Activated T-cell treated with anti-CD3 and anti-CD28 coated beads, Interleukin-2, amount 50 U/mL, for 48 hours (primary cell): ENCODE results near the gene PPP1R3E.
"Not testable (repeated sequence)": the region's sequence is repeated elsewhere in the genome, so short reads cannot be mapped to it uniquely, and the experiment has no call there.

Source experiments
- DNase-seq, 2 experiments: peaks; one replicate each; pipeline ENCODE4 v3.0.0-alpha.2; 2020

Gene PPP1R3E

GRCh38 chr14:23297096-23297495 lies 5.6 kb downstream of the PPP1R3E start:
- no peak for DNase-seq

- no peak for DNase-seq
Observed at GRCh38 chr14:23296012-23296777, 6.5 kb downstream of the PPP1R3E start.

GRCh38 chr14:23294734-23295561 lies 7.7 kb downstream of the PPP1R3E start:
- peak; percentile 60 to 63 for DNase-seq

GRCh38 chr14:23286902-23287479 lies 15.7 kb downstream of the PPP1R3E start:
- no peak for DNase-seq

- peak; percentile 98 to 99 for DNase-seq
Observed at GRCh38 chr14:23286020-23286901, 16.4 kb downstream of the PPP1R3E start, which contains the start of gene HOMEZ. Gene HOMEZ, minus strand, starts transcription at chr14:23286132. Its CDS starts 180 bp downstream, at chr14:23285952.

- DNase-seq = no peak
Observed at GRCh38 chr14:23285530-23286019, 17.1 kb downstream of the PPP1R3E start.

GRCh38 chr14:23284654-23285529 lies 17.8 kb downstream of the PPP1R3E start:
- DNase-seq = peak in 1 of 2 experiments; percentile 38

- DNase-seq = no peak
Observed at GRCh38 chr14:23281247-23281646, 21.4 kb downstream of the PPP1R3E start.

- DNase-seq = not testable (repeated sequence)
Observed at GRCh38 chr14:23277928-23278327, 24.7 kb downstream of the PPP1R3E start.

- DNase-seq = no peak
Observed at GRCh38 chr14:23277189-23277588, 25.5 kb downstream of the PPP1R3E start.

- DNase-seq = no peak
Observed at GRCh38 chr14:23275412-23275811, 27.2 kb downstream of the PPP1R3E start.

- DNase-seq = no peak
Observed at GRCh38 chr14:23269193-23269592, 33.5 kb downstream of the PPP1R3E start.

GRCh38 chr14:23260849-23261248 lies 41.8 kb downstream of the PPP1R3E start:
- DNase-seq = not testable (repeated sequence)

- DNase-seq = no peak
Observed at GRCh38 chr14:23259426-23259825, 43.2 kb downstream of the PPP1R3E start.

- no peak for DNase-seq
Observed at GRCh38 chr14:23258256-23258655, 44.4 kb downstream of the PPP1R3E start.

- no peak for DNase-seq
Observed at GRCh38 chr14:23252420-23253333, 50.0 kb downstream of the PPP1R3E start.

- no peak for DNase-seq
Observed at GRCh38 chr14:23252006-23252405, 50.7 kb downstream of the PPP1R3E start.

GRCh38 chr14:23249824-23250223 lies 52.8 kb downstream of the PPP1R3E start:
- no peak for DNase-seq

GRCh38 chr14:23248601-23249000 lies 54.1 kb downstream of the PPP1R3E start:
- DNase-seq = no peak
